GM18517 (cell line): ENCODE measurements around the gene DNAH14.
"Not testable (repeated sequence)": the region's sequence is repeated elsewhere in the genome, so short reads cannot be mapped to it uniquely, and the experiment has no call there.

Source experiments
- ATAC-seq: cut with Tn5 transposase; IDR thresholded peaks from one replicate; pipeline ENCODE4 v1.9.1; 2021; ENCODE audit warnings: mild to moderate bottlenecking, moderate library complexity; ENCODE audit not compliant: unreplicated experiment

DNAH14 gene

GRCh38 chr1:224920930-224921329 lies 8.5 kb upstream of the DNAH14 start:
- no peak for ATAC-seq

GRCh38 chr1:224921354-224921753 lies 8.1 kb upstream of the DNAH14 start:
- ATAC-seq: no peak

- ATAC-seq: peak; percentile 66
Observed at GRCh38 chr1:224922404-224923164, 6.9 kb upstream of the DNAH14 start.

GRCh38 chr1:224923726-224924125 lies 5.7 kb upstream of the DNAH14 start:
- no peak for ATAC-seq

- not testable (repeated sequence) for ATAC-seq
Observed at GRCh38 chr1:224927631-224928030, 1.8 kb upstream of the DNAH14 start.

- ATAC-seq: no peak
Observed at GRCh38 chr1:224928906-224929305, 569 bp upstream of the DNAH14 start.

- no peak for ATAC-seq
Observed at GRCh38 chr1:224931605-224932004, 2.1 kb downstream of the DNAH14 start.

- no peak for ATAC-seq
Observed at GRCh38 chr1:224932607-224933249, 3.3 kb downstream of the DNAH14 start.

- ATAC-seq: no peak
Observed at GRCh38 chr1:224933584-224933983, 4.1 kb downstream of the DNAH14 start.

- ATAC-seq: no peak
Observed at GRCh38 chr1:224938652-224939051, 9.2 kb downstream of the DNAH14 start.

- no peak for ATAC-seq
Observed at GRCh38 chr1:224939844-224940425, 10.5 kb downstream of the DNAH14 start.

GRCh38 chr1:224940735-224941134 lies 11.3 kb downstream of the DNAH14 start:
- not testable (repeated sequence) for ATAC-seq

- ATAC-seq: not testable (repeated sequence)
Observed at GRCh38 chr1:224945651-224946348, 16.3 kb downstream of the DNAH14 start.

- ATAC-seq: not testable (repeated sequence)
Observed at GRCh38 chr1:224946349-224946691, 16.8 kb downstream of the DNAH14 start.

- ATAC-seq: no peak
Observed at GRCh38 chr1:224957696-224958095, 28.2 kb downstream of the DNAH14 start.

GRCh38 chr1:224958490-224958889 lies 29.0 kb downstream of the DNAH14 start:
- no peak for ATAC-seq

GRCh38 chr1:224959115-224959514 lies 29.6 kb downstream of the DNAH14 start:
- no peak for ATAC-seq

- no peak for ATAC-seq
Observed at GRCh38 chr1:224959656-224960055, 30.2 kb downstream of the DNAH14 start.

GRCh38 chr1:224980181-224980580 lies 50.7 kb downstream of the DNAH14 start:
- no peak for ATAC-seq

GRCh38 chr1:224981922-224982354 lies 52.5 kb downstream of the DNAH14 start:
- ATAC-seq: not testable (repeated sequence)

- ATAC-seq: no peak
Observed at GRCh38 chr1:224988042-224988441, 58.6 kb downstream of the DNAH14 start.
